ENCODE measurements around the gene ANXA1.

Gene ANXA1

GRCh38 chr9:73141282-73141681 lies 10.4 kb upstream of the ANXA1 start:
- H3K4me3 ChIP-seq (ENCODE audit: low read length, poor library complexity, severe bottlenecking), result no peak overlapping the region
- no peaks in the 10 kb centered on the region for H3K27me3 ChIP-seq (ENCODE audit: insufficient read depth, low read length, poor library complexity, severe bottlenecking)
- H3K9me3 ChIP-seq (ENCODE audit: insufficient read depth, low read depth, low read length), result no peaks in the 10 kb centered on the region
- H3K79me2 ChIP-seq (ENCODE audit: insufficient read depth, low read length), result no peaks in the 10 kb centered on the region
- H3K4me1 ChIP-seq (ENCODE audit: insufficient read depth, low read length, poor library complexity, severe bottlenecking), result peaks cover 20% of the 10 kb centered on the region
- no peaks in the 10 kb centered on the region for H4K20me1 ChIP-seq (ENCODE audit: insufficient read depth, low read length, poor library complexity, severe bottlenecking)
- no peaks in the 10 kb centered on the region for H3F3A ChIP-seq (ENCODE audit: low read depth)
- no peaks in the 10 kb centered on the region for H3K36me3 ChIP-seq (ENCODE audit: insufficient read depth, low read length)
- H3K9ac ChIP-seq (ENCODE audit: low read depth, low read length, poor library complexity, severe bottlenecking), result no peak overlapping the region
- H2AFZ ChIP-seq (ENCODE audit: low read length), result no peak overlapping the region
- H3K4me2 ChIP-seq (ENCODE audit: low read depth, low read length, poor library complexity, severe bottlenecking), result no peak overlapping the region
- H3K9me2 ChIP-seq (replicated peaks; ENCODE audit: low read depth, low read length), result no peaks in the 10 kb centered on the region
- no peak for TF ChIP-seq CTCF (conservative IDR thresholded peaks at IDR 0.05; ENCODE audit: low read length)
- TF ChIP-seq EZH2phosphoT487 (IDR thresholded peaks at IDR 0.05; ENCODE audit: borderline replicate concordance), result no peak

- H3K4me3 ChIP-seq (ENCODE audit: low read length, poor library complexity, severe bottlenecking), result no peak overlapping the region
- peak overlapping the region; percentile 32; the same call in 1 of the 2 replicates for H2AFZ ChIP-seq (ENCODE audit: low read length)
- no peaks in the 10 kb centered on the region for H3F3A ChIP-seq (ENCODE audit: low read depth)
- H4K20me1 ChIP-seq (ENCODE audit: insufficient read depth, low read length, poor library complexity, severe bottlenecking), result no peaks in the 10 kb centered on the region
- H3K4me2 ChIP-seq (ENCODE audit: low read depth, low read length, poor library complexity, severe bottlenecking), result no peak overlapping the region
- H3K4me1 ChIP-seq (ENCODE audit: insufficient read depth, low read length, poor library complexity, severe bottlenecking), result peaks cover 18% of the 10 kb centered on the region
- H3K9me2 ChIP-seq (replicated peaks; ENCODE audit: low read depth, low read length), result no peaks in the 10 kb centered on the region
- TF ChIP-seq EZH2phosphoT487 (IDR thresholded peaks at IDR 0.05; ENCODE audit: borderline replicate concordance), result no peak
- TF ChIP-seq CTCF (conservative IDR thresholded peaks at IDR 0.05; ENCODE audit: low read length), result no peak
- H3K79me2 ChIP-seq (ENCODE audit: insufficient read depth, low read length), result no peaks in the 10 kb centered on the region
- no peaks in the 10 kb centered on the region for H3K36me3 ChIP-seq (ENCODE audit: insufficient read depth, low read length)
- H3K9me3 ChIP-seq (ENCODE audit: insufficient read depth, low read depth, low read length), result no peaks in the 10 kb centered on the region
- no peak overlapping the region for H3K9ac ChIP-seq (ENCODE audit: low read depth, low read length, poor library complexity, severe bottlenecking)
- no peaks in the 10 kb centered on the region for H3K27me3 ChIP-seq (ENCODE audit: insufficient read depth, low read length, poor library complexity, severe bottlenecking)
Measured at GRCh38 chr9:73143711-73144328, 7.8 kb upstream of the ANXA1 start.

- Histone ChIP-seq H3K4me1 (ENCODE audit: insufficient read depth, low read length, poor library complexity, severe bottlenecking) (peaks cover 38% of the 10 kb centered on the region), H3K4me2 (ENCODE audit: low read depth, low read length, poor library complexity, severe bottlenecking) (no peak overlapping the region), H3F3A (ENCODE audit: low read depth) (no peaks in the 10 kb centered on the region)
Measured at GRCh38 chr9:73146111-73146815, 5.4 kb upstream of the ANXA1 start.

More at GRCh38 chr9:73146111-73146815, 5.4 kb upstream of the ANXA1 start:
- H2AFZ ChIP-seq (ENCODE audit: low read length), result peak overlapping the region; percentile 21
- H3K36me3 ChIP-seq (ENCODE audit: insufficient read depth, low read length), result no peaks in the 10 kb centered on the region
- no peaks in the 10 kb centered on the region for H3K27me3 ChIP-seq (ENCODE audit: insufficient read depth, low read length, poor library complexity, severe bottlenecking)
- no peak overlapping the region for H3K9ac ChIP-seq (ENCODE audit: low read depth, low read length, poor library complexity, severe bottlenecking)
- no peaks in the 10 kb centered on the region for H4K20me1 ChIP-seq (ENCODE audit: insufficient read depth, low read length, poor library complexity, severe bottlenecking)
- H3K9me2 ChIP-seq (replicated peaks; ENCODE audit: low read depth, low read length), result no peaks in the 10 kb centered on the region
- no peaks in the 10 kb centered on the region for H3K9me3 ChIP-seq (ENCODE audit: insufficient read depth, low read depth, low read length)
- TF ChIP-seq EZH2phosphoT487 (IDR thresholded peaks at IDR 0.05; ENCODE audit: borderline replicate concordance) (no peak), CTCF (conservative IDR thresholded peaks at IDR 0.05; ENCODE audit: low read length) (no peak)
- no peak overlapping the region for H3K4me3 ChIP-seq (ENCODE audit: low read length, poor library complexity, severe bottlenecking)
- peaks cover 3% of the 10 kb centered on the region; the same call in 1 of the 2 replicates for H3K79me2 ChIP-seq (ENCODE audit: insufficient read depth, low read length)

Data from Loucy (cell line).